BLaER1 (cell line): ENCODE data around the gene STK10.

ENCODE experiments used
- H3K27ac ChIP-seq: shearing (Covaris generic); formaldehyde crosslinking; 2 replicates; pipeline ENCODE4 v1.8.1; 2022
- H3K27me3 ChIP-seq: shearing (Covaris generic); formaldehyde crosslinking; 2 replicates; pipeline ENCODE4 v1.8.1; 2022
- H3K36me3 ChIP-seq: shearing (Covaris generic); formaldehyde crosslinking; 2 replicates; pipeline ENCODE4 v1.8.1; 2022
- H3K4me1 ChIP-seq: shearing (Covaris generic); formaldehyde crosslinking; 2 replicates; pipeline ENCODE4 v1.8.1; 2022
- H3K4me2 ChIP-seq: shearing (Covaris generic); formaldehyde crosslinking; 2 replicates; pipeline ENCODE4 v1.8.1; 2022
- H3K4me3 ChIP-seq: shearing (Covaris generic); formaldehyde crosslinking; 2 replicates; pipeline ENCODE4 v1.8.1; 2022
- H3K9ac ChIP-seq: shearing (Covaris generic); formaldehyde crosslinking; 2 replicates; pipeline ENCODE4 v1.8.1; 2022
- H3K9me3 ChIP-seq: shearing (Covaris generic); formaldehyde crosslinking; 2 replicates; pipeline ENCODE4 v1.8.1; 2022
- H4K20me1 ChIP-seq: shearing (Covaris generic); formaldehyde crosslinking; 2 replicates; pipeline ENCODE4 v1.8.1; 2022
- Cebpa-rat ChIP-seq: shearing (Covaris generic); IDR thresholded peaks from 2 replicates; pipeline ENCODE4 v1.8.1; 2022

STK10 gene

DNA sequence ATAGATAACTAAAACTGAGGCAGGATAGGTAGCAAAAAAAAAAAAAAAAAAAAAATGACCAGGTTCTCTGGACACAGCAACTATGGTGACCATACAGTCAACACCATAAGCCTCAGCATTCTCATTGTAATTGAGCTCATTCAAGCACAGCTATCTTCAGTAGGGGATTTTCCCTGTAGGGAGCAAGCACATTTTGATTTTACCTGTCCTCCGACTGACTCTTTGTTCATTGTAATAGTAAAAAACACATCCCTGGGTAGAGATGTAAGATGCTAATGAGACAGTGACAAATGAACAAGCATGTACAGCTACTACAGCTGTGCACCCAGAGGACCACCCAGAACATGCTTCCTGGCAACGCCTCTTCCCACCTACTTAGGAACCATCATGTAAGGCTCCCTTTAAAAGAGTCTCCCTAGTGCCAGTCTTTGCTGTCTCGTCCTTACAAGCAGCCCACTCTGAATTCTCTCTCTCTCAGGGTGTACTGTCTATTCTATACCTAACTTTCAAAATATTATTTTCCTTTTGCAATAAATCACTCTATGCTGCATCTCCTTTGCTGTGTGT lies 116.6 kb downstream of the STK10 start:
- H3K27me3 ChIP-seq: no peaks in the 10 kb centered on the region

DNA sequence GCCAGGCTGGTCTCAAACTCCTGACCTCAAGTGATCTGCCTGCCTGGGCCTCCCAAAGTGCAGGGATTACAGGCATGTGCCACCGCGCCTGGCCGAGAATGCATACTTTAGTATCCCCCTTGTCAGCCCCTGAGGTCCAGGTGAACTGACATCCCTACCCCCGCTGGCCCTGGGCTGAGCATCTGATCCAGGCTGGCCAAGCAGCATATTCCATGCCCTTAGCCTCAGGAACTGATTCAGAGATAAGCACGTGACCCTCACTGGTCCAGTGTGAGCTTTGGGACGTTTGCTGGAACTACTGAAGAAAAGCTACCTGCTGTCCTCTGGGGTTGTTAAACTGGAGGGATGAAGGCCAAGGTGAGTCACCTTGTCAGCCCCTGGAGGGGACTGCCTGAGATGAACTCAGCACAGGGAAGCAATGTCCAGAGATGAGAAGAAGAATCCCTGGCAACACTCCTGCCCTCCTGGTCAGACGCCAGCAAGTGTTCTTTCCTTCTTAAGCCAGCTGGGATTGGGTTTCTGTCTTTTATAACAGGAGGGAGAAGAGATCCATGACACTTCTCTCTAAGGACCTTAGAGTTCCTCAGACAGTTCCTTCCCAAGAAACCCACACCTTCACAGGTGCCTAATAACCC lies 122.5 kb downstream of the STK10 start:
- Histone ChIP-seq H3K4me1 (peaks cover 30% of the 10 kb centered on the region), H3K4me2 (no peak overlapping the region), H4K20me1 (peaks cover 35% of the 10 kb centered on the region), H3K36me3 (peaks cover 82% of the 10 kb centered on the region), H3K4me3 (no peak overlapping the region), H3K9me3 (no peaks in the 10 kb centered on the region), H3K9ac (no peak overlapping the region), H3K27me3 (no peaks in the 10 kb centered on the region), H3K27ac (no peak overlapping the region)
- no peak for TF ChIP-seq Cebpa-rat

More for the DNA sequence above, 116.6 kb downstream of the STK10 start:
- H3K4me3 ChIP-seq: no peak overlapping the region
- H3K9me3 ChIP-seq: no peaks in the 10 kb centered on the region
- peaks cover 29% of the 10 kb centered on the region for H4K20me1 ChIP-seq
- no peak for TF ChIP-seq Cebpa-rat
- H3K27ac ChIP-seq: no peak overlapping the region
- peaks cover 72% of the 10 kb centered on the region for H3K36me3 ChIP-seq
- no peak overlapping the region for H3K4me2 ChIP-seq
- H3K9ac ChIP-seq: no peak overlapping the region
- peaks cover 26% of the 10 kb centered on the region for H3K4me1 ChIP-seq

DNA sequence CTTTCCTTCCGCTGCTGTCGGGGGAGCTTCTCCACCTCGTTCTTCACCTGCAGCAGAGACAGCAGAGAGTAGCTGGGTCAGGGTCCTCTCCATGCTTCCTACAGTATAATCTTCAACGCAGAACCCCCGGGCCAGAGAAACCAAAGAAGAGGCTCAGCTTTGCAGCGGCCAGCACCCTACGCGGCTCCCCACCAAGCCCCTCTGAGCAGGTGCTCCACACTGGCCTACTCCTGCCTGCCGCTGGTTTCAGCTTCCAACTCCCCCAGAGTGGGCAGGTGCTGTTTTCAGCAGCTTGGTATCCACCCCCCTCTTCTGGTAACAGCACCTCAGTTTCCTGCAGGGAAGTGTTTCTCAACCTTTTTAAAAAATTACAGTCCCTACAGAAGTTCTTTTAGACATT lies 123.3 kb downstream of the STK10 start:
- Histone ChIP-seq H3K9me3 (no peaks in the 10 kb centered on the region), H3K4me2 (no peak overlapping the region), H3K9ac (no peak overlapping the region), H3K36me3 (peaks cover 88% of the 10 kb centered on the region), H3K27ac (no peak overlapping the region), H3K4me1 (peaks cover 30% of the 10 kb centered on the region), H3K4me3 (no peak overlapping the region), H4K20me1 (peaks cover 35% of the 10 kb centered on the region), H3K27me3 (no peaks in the 10 kb centered on the region)
- TF ChIP-seq Cebpa-rat: no peak

DNA sequence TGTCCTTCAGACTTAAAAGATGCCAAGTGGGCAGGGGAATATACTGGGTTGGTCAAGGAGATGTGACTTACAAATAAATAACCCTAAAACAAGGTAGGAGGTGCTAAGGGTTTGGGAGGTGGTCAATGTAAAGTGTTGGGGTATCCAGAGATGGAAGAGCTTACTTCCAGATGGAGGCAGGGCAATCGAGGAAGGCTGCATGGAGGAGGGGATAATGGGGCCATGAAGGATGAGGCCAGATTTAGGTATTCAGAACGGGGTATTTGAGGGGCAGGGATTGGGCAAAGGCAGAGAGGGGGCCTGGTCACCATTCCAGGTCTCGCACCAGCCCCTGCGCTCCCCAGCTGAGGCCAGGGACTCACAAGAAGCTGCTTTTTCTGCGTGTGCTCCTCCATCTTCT lies 123.7 kb downstream of the STK10 start:
- H3K4me2 ChIP-seq: no peak overlapping the region
- H3K27me3 ChIP-seq: no peaks in the 10 kb centered on the region
- no peak for TF ChIP-seq Cebpa-rat
- no peaks in the 10 kb centered on the region for H3K9me3 ChIP-seq
- H3K36me3 ChIP-seq: peaks cover 88% of the 10 kb centered on the region
- H3K4me1 ChIP-seq: peaks cover 30% of the 10 kb centered on the region
- H3K9ac ChIP-seq: no peak overlapping the region
- H3K27ac ChIP-seq: no peak overlapping the region
- H3K4me3 ChIP-seq: no peak overlapping the region
- peaks cover 35% of the 10 kb centered on the region for H4K20me1 ChIP-seq

DNA sequence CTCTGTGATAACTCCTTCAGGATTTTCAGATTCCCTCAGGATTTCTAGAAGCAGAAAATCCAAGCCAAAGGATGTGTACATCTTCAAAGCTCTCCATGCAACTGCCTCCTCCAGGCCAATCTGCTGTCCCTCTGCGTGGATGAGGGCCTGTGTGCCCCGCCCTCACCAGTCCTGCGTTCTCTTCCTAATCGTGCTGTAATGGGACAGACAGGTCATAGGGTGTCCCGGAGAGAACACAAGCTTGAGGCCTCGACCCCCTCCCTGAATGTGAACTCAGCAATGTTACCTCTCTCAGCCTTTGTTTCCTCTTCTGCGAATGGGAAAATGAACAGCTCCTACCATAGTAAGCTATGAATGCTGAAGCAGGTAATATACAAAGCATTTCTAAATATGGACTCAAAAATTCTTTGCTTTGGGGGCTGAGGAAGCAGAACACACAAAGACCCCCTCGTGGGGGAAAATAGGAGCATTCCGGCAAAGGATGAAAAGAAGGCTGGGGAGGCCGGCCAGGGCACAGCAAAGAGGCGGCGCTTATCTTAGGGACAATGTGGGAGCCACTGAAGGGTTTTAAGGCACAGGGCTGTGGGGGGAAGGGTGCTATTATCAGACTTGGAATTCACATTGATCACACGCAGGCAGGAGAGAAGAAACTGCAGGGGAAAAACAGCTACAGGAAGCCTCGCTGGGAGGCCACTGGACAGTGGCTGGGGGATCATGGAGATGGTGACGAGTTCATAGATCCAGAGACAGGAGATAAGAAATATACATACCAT lies 124.4 kb downstream of the STK10 start:
- peaks cover 93% of the 10 kb centered on the region for H3K36me3 ChIP-seq
- no peaks in the 10 kb centered on the region for H3K27me3 ChIP-seq
- peaks cover 27% of the 10 kb centered on the region for H3K4me1 ChIP-seq
- H4K20me1 ChIP-seq: peaks cover 33% of the 10 kb centered on the region
- H3K27ac ChIP-seq: no peak overlapping the region
- no peak for TF ChIP-seq Cebpa-rat
- no peaks in the 10 kb centered on the region for H3K9me3 ChIP-seq
- no peak overlapping the region for H3K9ac ChIP-seq
- no peak overlapping the region for H3K4me2 ChIP-seq
- no peak overlapping the region for H3K4me3 ChIP-seq

DNA sequence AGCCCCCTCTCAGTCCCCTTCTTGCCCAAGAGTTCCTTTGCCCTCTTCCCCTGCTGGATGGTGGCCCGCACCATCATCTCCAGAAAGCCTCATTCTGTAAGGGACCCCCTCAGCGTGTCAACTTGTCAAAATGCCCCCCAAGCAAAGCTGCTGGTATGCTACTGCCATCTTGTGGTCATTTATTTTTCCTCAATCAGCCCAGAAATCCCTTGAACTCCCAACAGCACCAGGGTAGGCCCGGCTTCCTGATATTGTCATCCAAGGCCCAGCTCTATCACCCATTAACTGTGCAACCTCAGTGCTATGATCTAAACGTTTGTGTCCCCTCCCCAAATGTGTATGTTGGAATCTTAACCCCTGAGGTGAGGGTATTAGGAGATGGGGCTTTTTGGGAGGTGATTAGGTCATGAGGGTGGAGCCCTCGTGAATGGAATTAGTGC lies 128.3 kb downstream of the STK10 start:
- no peaks in the 10 kb centered on the region for H3K4me1 ChIP-seq
- no peak overlapping the region for H3K27ac ChIP-seq
- no peaks in the 10 kb centered on the region for H3K9me3 ChIP-seq
- no peak for TF ChIP-seq Cebpa-rat
- H3K4me2 ChIP-seq: no peak overlapping the region
- H3K4me3 ChIP-seq: no peak overlapping the region
- H3K9ac ChIP-seq: no peak overlapping the region
- no peaks in the 10 kb centered on the region for H4K20me1 ChIP-seq
- no peaks in the 10 kb centered on the region for H3K27me3 ChIP-seq
- H3K36me3 ChIP-seq: peaks cover 97% of the 10 kb centered on the region

DNA sequence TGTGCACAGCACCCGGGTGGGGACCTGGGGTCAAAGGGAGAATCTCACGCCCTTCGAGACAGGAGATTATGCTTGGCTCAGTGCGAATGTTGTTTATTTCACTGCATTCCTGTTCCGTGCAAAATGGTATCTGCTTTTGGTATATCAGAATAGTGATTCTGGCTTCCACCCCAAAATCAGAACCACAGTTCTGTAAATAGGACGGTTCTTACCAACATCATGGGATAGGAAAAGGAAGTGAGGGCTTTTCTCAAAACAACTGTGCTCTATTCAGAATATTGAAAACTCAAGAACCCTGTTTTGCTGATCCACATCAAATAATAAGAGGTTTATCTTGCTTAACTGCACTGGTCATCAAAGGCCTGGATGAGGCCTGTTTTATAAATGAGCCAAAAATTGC lies 129.9 kb downstream of the STK10 start:
- H3K36me3 ChIP-seq: peaks cover 97% of the 10 kb centered on the region
- H3K4me3 ChIP-seq: no peak overlapping the region
- H3K27me3 ChIP-seq: no peaks in the 10 kb centered on the region
- no peaks in the 10 kb centered on the region for H3K4me1 ChIP-seq
- no peak overlapping the region for H3K9ac ChIP-seq
- H4K20me1 ChIP-seq: no peaks in the 10 kb centered on the region
- no peaks in the 10 kb centered on the region for H3K9me3 ChIP-seq
- no peak for TF ChIP-seq Cebpa-rat
- H3K4me2 ChIP-seq: no peak overlapping the region
- no peak overlapping the region for H3K27ac ChIP-seq

DNA sequence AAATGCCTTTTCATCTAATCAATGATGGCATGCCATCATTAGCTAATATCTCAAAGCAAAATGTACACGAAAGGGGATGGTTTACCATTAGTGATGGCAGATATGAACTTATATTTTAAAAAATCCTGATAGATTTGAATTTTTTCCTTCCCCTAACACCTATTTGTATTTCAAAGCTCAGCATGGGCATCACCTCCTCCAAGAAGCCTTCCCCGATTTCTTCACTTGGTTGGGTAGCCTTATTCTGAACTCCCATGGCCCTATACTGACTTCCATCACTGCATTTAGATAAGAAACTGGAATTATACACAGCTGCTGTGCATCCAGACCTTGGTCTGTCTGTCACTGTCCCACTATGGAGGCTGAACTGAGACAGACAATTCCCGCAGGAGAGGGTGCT lies 132.0 kb downstream of the STK10 start:
- H3K9ac ChIP-seq: no peak overlapping the region
- peaks cover 97% of the 10 kb centered on the region for H3K36me3 ChIP-seq

DNA sequence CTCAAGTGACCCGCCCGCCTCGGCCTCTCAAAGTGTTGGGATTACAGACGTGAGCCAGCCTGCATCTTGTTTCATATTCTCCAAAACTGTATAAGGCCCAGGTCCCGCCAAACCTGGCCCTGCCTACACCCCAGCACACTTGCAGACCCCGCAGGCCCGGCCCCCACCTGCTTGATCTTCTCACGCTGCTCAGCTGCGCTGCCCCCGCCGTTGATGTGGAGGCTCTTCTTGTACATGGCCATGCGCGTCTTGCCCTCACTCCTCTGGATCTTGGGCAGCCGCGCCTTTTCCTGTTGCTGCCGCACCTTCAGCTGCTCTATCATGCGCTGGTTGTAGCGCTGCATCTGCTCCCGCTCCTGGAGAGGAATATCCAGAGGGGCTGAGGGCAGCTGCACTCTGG lies 132.6 kb downstream of the STK10 start:
- H3K9me3 ChIP-seq: no peaks in the 10 kb centered on the region
- H3K9ac ChIP-seq: no peak overlapping the region
- H3K4me1 ChIP-seq: no peaks in the 10 kb centered on the region
- no peaks in the 10 kb centered on the region for H4K20me1 ChIP-seq
- TF ChIP-seq Cebpa-rat: no peak
- H3K27me3 ChIP-seq: no peaks in the 10 kb centered on the region
- peaks cover 97% of the 10 kb centered on the region for H3K36me3 ChIP-seq
- no peak overlapping the region for H3K4me2 ChIP-seq
- H3K27ac ChIP-seq: no peak overlapping the region
- no peak overlapping the region for H3K4me3 ChIP-seq

More for the DNA sequence above, 132.0 kb downstream of the STK10 start:
- H3K9me3 ChIP-seq: no peaks in the 10 kb centered on the region
- no peaks in the 10 kb centered on the region for H3K4me1 ChIP-seq
- no peak overlapping the region for H3K4me2 ChIP-seq
- no peaks in the 10 kb centered on the region for H4K20me1 ChIP-seq
- no peak overlapping the region for H3K4me3 ChIP-seq
- H3K27ac ChIP-seq: no peak overlapping the region
- TF ChIP-seq Cebpa-rat: no peak
- no peaks in the 10 kb centered on the region for H3K27me3 ChIP-seq

DNA sequence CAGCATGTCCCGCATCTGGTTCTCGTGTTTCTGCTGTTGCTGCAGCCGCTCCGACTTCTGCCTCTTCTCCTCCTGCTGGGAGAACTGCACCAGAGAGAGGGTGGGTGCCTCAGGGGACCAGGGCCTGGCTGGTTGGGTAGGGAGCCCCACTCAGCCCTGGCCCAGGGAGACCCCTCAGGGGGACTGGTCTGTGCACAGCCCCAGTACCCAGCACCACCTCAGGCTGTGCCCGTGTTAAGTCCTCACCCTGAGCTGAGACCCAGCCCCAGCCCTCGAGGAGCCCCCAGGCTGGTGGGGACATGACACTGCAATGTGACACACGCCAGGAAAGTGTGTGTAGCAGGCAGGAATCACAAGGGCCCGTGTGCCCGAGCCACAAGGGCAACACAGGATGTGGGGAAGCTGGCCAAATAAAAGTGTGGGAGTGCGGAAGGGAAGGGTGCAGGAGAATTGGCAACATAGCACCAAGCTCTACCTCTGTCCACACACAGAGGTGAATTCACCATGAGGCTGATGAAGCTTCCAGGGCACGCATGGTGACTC lies 133.3 kb downstream of the STK10 start:
- H3K4me2 ChIP-seq: no peak overlapping the region
- H4K20me1 ChIP-seq: no peaks in the 10 kb centered on the region
- H3K4me3 ChIP-seq: no peak overlapping the region
- H3K27ac ChIP-seq: no peak overlapping the region
- H3K9ac ChIP-seq: no peak overlapping the region
- no peaks in the 10 kb centered on the region for H3K9me3 ChIP-seq
- no peak for TF ChIP-seq Cebpa-rat
- H3K4me1 ChIP-seq: peaks cover 6% of the 10 kb centered on the region; the same call in 1 of the 2 replicates
- peaks cover 97% of the 10 kb centered on the region for H3K36me3 ChIP-seq
- H3K27me3 ChIP-seq: no peaks in the 10 kb centered on the region
